ENCODE results near the gene PDE8B. TPM values are rescaled to one million over a fixed set of nuclear protein-coding genes. Genes with fewer than 3 reads are reported as not detected.

PDE8B gene
- total RNA-seq, 1 experiment from 2014 or later, result 0.17 TPM

- no peak overlapping the region for H2AFZ ChIP-seq (ENCODE audit: low read depth, low read length, poor library complexity, severe bottlenecking)
- H4K20me1 ChIP-seq (ENCODE audit: insufficient read depth), result no peaks in the 10 kb centered on the region
- DNase-seq (ENCODE audit: low read depth, low spot score), result no peak
- H3K4me1 ChIP-seq (ENCODE audit: control insufficient read depth in 1 of 2, insufficient read depth in 2 of 2, low read length in 2 of 2), result no peaks in the 10 kb centered on the region
- no peak for ATAC-seq
- intact Hi-C loops (cut with micrococcal nuclease), result no loop called here
- H3K9me3 ChIP-seq (ENCODE audit: control insufficient read depth in 1 of 2, insufficient read depth in 1 of 2, low read depth in 1 of 2, low read length in 2 of 2), result no peaks in the 10 kb centered on the region
- H3K27me3 ChIP-seq (ENCODE audit: insufficient read depth, low read length), result peaks cover 28% of the 10 kb centered on the region
- CTCF ChIA-PET, result no interaction called here
- H3K4me2 ChIP-seq (ENCODE audit: low read length), result no peak overlapping the region
- H3K4me3 ChIP-seq (replicated peaks in 1 of 2; ENCODE audit: low read depth in 1 of 2, low read length in 2 of 2), result no peak overlapping the region
- no peak for TF ChIP-seq CTCF (IDR thresholded peaks at IDR 0.05 in 2 of 3, conservative IDR thresholded peaks at IDR 0.05 in 1 of 3; ENCODE audit: borderline replicate concordance in 1 of 3, insufficient read depth in 1 of 3, low read depth in 2 of 3, low read length in 2 of 3)
- TF ChIP-seq CEBPB (IDR thresholded peaks at IDR 0.05; ENCODE audit: low read depth), result no peak
- no peak for TF ChIP-seq YY1 (IDR thresholded peaks at IDR 0.05; ENCODE audit: extremely low read depth, insufficient replicate concordance, low read depth, low read length)
- TF ChIP-seq ELF1 (IDR thresholded peaks at IDR 0.05; ENCODE audit: borderline replicate concordance, low read depth), result no peak
- TF ChIP-seq, protein P1, sequence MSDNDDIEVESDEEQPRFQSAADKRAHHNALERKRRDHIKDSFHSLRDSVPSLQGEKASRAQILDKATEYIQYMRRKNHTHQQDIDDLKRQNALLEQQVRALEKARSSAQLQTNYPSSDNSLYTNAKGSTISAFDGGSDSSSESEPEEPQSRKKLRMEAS (IDR thresholded peaks at IDR 0.05), result no peak
- no peak for TF ChIP-seq CBX3 (IDR thresholded peaks at IDR 0.05; ENCODE audit: low read depth)
- TF ChIP-seq ZBTB33 (IDR thresholded peaks at IDR 0.05; ENCODE audit: extremely low read depth, insufficient replicate concordance, low read length), result no peak
- TF ChIP-seq RAD21 (IDR thresholded peaks at IDR 0.05; ENCODE audit: low read depth), result no peak
- no peak for TF ChIP-seq TCF7L2 (IDR thresholded peaks at IDR 0.05; ENCODE audit: borderline replicate concordance, extremely low read depth, insufficient read depth, insufficient read length)
- TF ChIP-seq EZH2phosphoT487 (IDR thresholded peaks at IDR 0.05; ENCODE audit: borderline replicate concordance), result no peak
- no peak for TF ChIP-seq EZH2 (IDR thresholded peaks at IDR 0.05)
- H3K9me2 ChIP-seq (ENCODE audit: insufficient read depth), result no peaks in the 10 kb centered on the region
- no peaks in the 10 kb centered on the region for H3K79me2 ChIP-seq (ENCODE audit: insufficient read depth, low read length)
- no peak overlapping the region for H3K27ac ChIP-seq (ENCODE audit: low read depth, low read length)
- POLR2A ChIA-PET, result no interaction called here
- BruUV-seq (replicated peaks), result no TSS peak
- H3K36me3 ChIP-seq (ENCODE audit: control insufficient read depth in 1 of 2, insufficient read depth in 2 of 2, low read length in 2 of 2), result no peaks in the 10 kb centered on the region
- H3K9ac ChIP-seq (ENCODE audit: low read length), result no peak overlapping the region
- RAD21 ChIA-PET (ENCODE audit: low non-redundant PET in 1 of 2, low total read pairs in 2 of 2, uncharacterized antibody in 2 of 2, unreplicated experiment in 2 of 2), result no interaction called here
Measured at GRCh38 chr5:77255617-77256016, 45.1 kb downstream of the PDE8B start.

All from HCT116 (cell line).